Measurements from ENCODE around the gene NFKB1.
"Not testable (repeated sequence)": the region's sequence is repeated elsewhere in the genome, so short reads cannot be mapped to it uniquely, and the experiment has no call there.

Gene NFKB1

DNA sequence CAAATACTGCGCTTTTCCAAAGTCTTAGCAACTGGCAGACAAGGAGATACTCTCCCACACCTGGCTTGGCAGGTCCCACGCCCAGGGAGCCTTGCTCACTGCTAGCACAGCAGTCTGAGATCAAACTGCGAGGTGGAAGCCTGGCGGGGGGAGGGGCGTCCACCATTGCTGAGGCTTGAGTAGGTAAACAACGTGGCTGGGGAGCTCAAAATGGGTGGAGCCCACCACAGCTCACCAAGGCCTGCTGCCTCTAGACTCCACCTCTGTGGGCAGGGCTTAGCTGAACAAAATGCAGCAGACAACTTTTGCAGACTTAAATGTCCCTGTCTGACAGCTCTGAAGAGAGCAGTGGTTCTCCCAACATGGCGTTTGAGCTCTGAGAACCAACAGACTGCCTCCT lies 23.0 kb upstream of the NFKB1 start:
- DNase-seq (ENCODE audit: low read depth in 2 of 2) = no peak
- TF ChIP-seq, protein P1, sequence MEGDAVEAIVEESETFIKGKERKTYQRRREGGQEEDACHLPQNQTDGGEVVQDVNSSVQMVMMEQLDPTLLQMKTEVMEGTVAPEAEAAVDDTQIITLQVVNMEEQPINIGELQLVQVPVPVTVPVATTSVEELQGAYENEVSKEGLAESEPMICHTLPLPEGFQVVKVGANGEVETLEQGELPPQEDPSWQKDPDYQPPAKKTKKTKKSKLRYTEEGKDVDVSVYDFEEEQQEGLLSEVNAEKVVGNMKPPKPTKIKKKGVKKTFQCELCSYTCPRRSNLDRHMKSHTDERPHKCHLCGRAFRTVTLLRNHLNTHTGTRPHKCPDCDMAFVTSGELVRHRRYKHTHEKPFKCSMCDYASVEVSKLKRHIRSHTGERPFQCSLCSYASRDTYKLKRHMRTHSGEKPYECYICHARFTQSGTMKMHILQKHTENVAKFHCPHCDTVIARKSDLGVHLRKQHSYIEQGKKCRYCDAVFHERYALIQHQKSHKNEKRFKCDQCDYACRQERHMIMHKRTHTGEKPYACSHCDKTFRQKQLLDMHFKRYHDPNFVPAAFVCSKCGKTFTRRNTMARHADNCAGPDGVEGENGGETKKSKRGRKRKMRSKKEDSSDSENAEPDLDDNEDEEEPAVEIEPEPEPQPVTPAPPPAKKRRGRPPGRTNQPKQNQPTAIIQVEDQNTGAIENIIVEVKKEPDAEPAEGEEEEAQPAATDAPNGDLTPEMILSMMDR (IDR thresholded peaks at IDR 0.05; ENCODE audit: low read depth, low read length) = no peak

DNA sequence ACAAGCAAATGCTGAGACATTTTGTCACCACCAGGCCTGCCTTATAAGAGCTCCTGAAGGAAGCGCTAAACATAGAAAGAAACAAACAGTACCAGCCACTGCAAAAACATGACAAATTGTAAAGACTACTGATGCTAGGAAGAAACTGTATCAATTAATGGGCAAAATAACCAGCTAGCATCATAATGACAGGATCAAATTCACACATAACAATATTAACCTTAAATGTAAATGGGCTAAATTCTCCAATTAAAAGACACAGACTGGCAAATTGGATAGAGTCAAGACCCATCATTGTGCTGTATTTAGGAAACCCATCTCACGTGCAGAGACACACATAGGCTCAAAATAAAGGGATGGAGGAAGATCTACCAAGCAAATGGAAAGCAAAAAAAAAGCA lies 21.3 kb upstream of the NFKB1 start:
- DNase-seq (ENCODE audit: low read depth in 2 of 2); H3K4me3 ChIP-seq (replicated peaks in 1 of 2; ENCODE audit: low read depth in 2 of 2, low read length in 2 of 2): not testable (repeated sequence)

More for the DNA sequence above, 23.0 kb upstream of the NFKB1 start:
- no peak overlapping the region for H3K4me3 ChIP-seq (replicated peaks in 1 of 2; ENCODE audit: low read depth in 2 of 2, low read length in 2 of 2)

- TF ChIP-seq, protein P1 (IDR thresholded peaks at IDR 0.05; ENCODE audit: low read depth, low read length) = no peak
- H3K4me3 ChIP-seq (replicated peaks in 1 of 2; ENCODE audit: low read depth in 2 of 2, low read length in 2 of 2) = no peak overlapping the region
These were observed 18.0 kb upstream of the NFKB1 start for GRCh38 chr4:102483120-102483519.

GRCh38 chr4:102483990-102484692 lies 17.0 kb upstream of the NFKB1 start:
- DNase-seq (ENCODE audit: low read depth in 2 of 2); H3K4me3 ChIP-seq (replicated peaks in 1 of 2; ENCODE audit: low read depth in 2 of 2, low read length in 2 of 2): not testable (repeated sequence)

More at GRCh38 chr4:102483120-102483519, 18.0 kb upstream of the NFKB1 start:
- DNase-seq (ENCODE audit: low read depth in 2 of 2) = no peak

DNA sequence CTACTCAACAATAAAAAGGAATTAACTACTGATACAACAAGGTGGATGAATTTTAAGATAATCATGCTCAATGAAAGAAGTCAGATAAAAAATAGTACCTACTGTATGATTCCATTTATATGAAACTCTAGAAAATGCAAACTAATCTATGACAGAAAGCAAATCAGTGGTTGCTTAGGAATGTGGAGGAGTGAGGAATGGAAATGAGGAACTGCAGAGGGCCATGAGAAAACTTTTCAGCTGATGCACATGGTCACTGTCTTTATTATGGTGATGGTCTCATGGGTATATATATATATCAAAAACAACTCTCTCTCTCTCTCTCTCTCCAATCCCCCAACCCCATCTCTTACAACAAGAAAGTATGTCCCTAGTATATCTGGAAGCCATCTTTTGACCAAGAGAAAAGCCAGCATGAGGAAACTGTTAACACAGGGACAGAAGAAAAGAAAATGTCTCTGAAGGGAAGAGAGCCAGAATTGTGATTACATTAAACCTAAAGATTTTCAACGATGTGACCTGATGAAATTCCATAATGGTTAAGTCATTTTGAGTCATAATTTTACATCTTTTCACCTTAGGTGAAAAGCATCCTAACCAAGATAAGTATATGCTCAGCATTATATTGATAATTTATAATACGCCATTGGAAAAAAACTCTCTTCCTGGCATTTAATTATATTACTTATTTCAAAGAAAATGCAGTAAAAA lies 8.5 kb upstream of the NFKB1 start:
- DNase-seq (ENCODE audit: low read depth in 2 of 2) = no peak
- H3K4me3 ChIP-seq (replicated peaks in 1 of 2; ENCODE audit: low read depth in 2 of 2, low read length in 2 of 2) = no peak overlapping the region

GRCh38 chr4:102493257-102493656 lies 7.9 kb upstream of the NFKB1 start:
- no peak for DNase-seq (ENCODE audit: low read depth in 2 of 2)
- no peak overlapping the region for H3K4me3 ChIP-seq (replicated peaks in 1 of 2; ENCODE audit: low read depth in 2 of 2, low read length in 2 of 2)
- TF ChIP-seq, protein P1 (IDR thresholded peaks at IDR 0.05; ENCODE audit: low read depth, low read length) = no peak

More for the DNA sequence above, 8.5 kb upstream of the NFKB1 start:
- TF ChIP-seq, protein P1 (IDR thresholded peaks at IDR 0.05; ENCODE audit: low read depth, low read length) = no peak

GRCh38 chr4:102493794-102494193 lies 7.4 kb upstream of the NFKB1 start:
- H3K4me3 ChIP-seq (replicated peaks in 1 of 2; ENCODE audit: low read depth in 2 of 2, low read length in 2 of 2) = no peak overlapping the region
- DNase-seq (ENCODE audit: low read depth in 2 of 2) = no peak
- TF ChIP-seq, protein P1 (IDR thresholded peaks at IDR 0.05; ENCODE audit: low read depth, low read length) = no peak
